GM19395 (cell line): ENCODE measurements around the gene SAMD4A.

Source experiments
- ATAC-seq: cut with Tn5 transposase; IDR thresholded peaks from one replicate; pipeline ENCODE4 v1.9.1; 2021; ENCODE audit warnings: mild to moderate bottlenecking, moderate library complexity; ENCODE audit not compliant: unreplicated experiment

Gene SAMD4A

GRCh38 chr14:54697803-54698202, 130.9 kb downstream of the SAMD4A start:
- ATAC-seq, result no peak

- no peak for ATAC-seq
Measured at GRCh38 chr14:54698501-54698900, 131.6 kb downstream of the SAMD4A start.

- ATAC-seq, result no peak
Measured at GRCh38 chr14:54698966-54699530, 132.1 kb downstream of the SAMD4A start.

GRCh38 chr14:54699735-54700134, 132.8 kb downstream of the SAMD4A start:
- no peak for ATAC-seq

GRCh38 chr14:54700717-54701116, 133.8 kb downstream of the SAMD4A start:
- ATAC-seq, result no peak

- ATAC-seq, result no peak
Measured at GRCh38 chr14:54702014-54702491, 135.1 kb downstream of the SAMD4A start.

GRCh38 chr14:54702492-54702891, 135.6 kb downstream of the SAMD4A start:
- ATAC-seq, result no peak

- no peak for ATAC-seq
Measured at GRCh38 chr14:54703082-54703481, 136.2 kb downstream of the SAMD4A start.

- no peak for ATAC-seq
Measured at GRCh38 chr14:54703724-54704123, 136.8 kb downstream of the SAMD4A start.

GRCh38 chr14:54704768-54705167, 137.8 kb downstream of the SAMD4A start:
- no peak for ATAC-seq

GRCh38 chr14:54706769-54707168, 139.8 kb downstream of the SAMD4A start:
- no peak for ATAC-seq

GRCh38 chr14:54708161-54708560, 141.2 kb downstream of the SAMD4A start:
- no peak for ATAC-seq

- ATAC-seq, result no peak
Measured at GRCh38 chr14:54708982-54709381, 142.1 kb downstream of the SAMD4A start.

- peak; percentile 83 for ATAC-seq
Measured at GRCh38 chr14:54709444-54709843, 142.5 kb downstream of the SAMD4A start.

GRCh38 chr14:54709867-54710266, 142.9 kb downstream of the SAMD4A start:
- ATAC-seq, result no peak

- ATAC-seq, result no peak
Measured at GRCh38 chr14:54711312-54711711, 144.4 kb downstream of the SAMD4A start.

- ATAC-seq, result no peak
Measured at GRCh38 chr14:54711812-54712464, 145.0 kb downstream of the SAMD4A start.

- no peak for ATAC-seq
Measured at GRCh38 chr14:54712465-54713200, 145.7 kb downstream of the SAMD4A start.

GRCh38 chr14:54713379-54713778, 146.5 kb downstream of the SAMD4A start:
- no peak for ATAC-seq

GRCh38 chr14:54715239-54715638, 148.3 kb downstream of the SAMD4A start:
- no peak for ATAC-seq

- ATAC-seq, result no peak
Measured at GRCh38 chr14:54715811-54716210, 148.9 kb downstream of the SAMD4A start.

GRCh38 chr14:54716862-54717261, 149.9 kb downstream of the SAMD4A start:
- no peak for ATAC-seq
